ENCODE data around the gene CELF5. TPM values are rescaled to one million over a fixed set of nuclear protein-coding genes. Genes with fewer than 3 reads are reported as not detected.

CELF5 gene
- total RNA-seq, 4 donors from 2014 or later = not detected

DNA sequence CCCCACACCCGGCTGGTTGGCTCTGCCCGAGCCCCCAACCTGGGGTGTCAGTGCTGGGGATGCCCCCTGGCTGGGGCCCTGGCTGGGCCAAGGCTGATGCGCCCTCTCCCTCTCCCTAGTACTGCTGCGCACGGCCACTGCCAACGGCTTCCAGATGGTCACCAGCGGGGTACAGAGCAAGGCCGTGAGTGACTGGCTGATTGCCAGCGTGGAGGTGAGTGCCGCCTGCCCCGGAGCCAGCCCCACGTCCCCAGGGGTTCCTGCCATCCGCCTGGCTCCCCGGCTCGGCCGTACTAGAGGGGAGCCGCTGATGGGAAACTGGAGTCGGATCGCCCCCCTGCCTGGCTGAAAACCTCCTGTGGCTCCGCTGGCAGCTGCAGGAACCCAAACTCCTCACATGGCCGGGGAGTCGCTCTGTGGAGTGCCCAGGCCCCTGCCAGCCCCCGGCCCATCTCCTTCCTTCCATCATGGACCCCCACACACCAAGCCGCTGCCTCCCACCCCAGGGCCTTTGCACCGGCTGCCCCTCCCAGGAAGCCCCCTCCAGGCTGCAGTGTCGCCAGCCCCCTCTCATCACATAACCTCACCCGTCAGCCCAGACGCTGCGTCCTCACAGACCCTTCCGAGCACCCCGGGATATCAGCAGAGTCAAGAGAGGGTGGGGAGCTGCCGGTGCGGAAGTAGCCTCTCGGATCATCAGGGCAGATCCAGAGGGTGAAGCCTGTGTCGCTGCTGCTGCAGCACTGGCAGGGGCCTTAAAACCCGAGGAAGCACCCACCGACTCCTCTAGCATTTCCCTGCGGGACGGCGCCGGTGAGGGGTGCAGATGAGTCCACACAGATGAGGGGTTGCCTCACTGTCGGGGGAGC lies 28.2 kb upstream of the CELF5 start:
- no peak for TF ChIP-seq CTCF (IDR thresholded peaks at IDR 0.05)
- no peak for TF ChIP-seq POLR2A (IDR thresholded peaks at IDR 0.05)
- TF ChIP-seq EP300 (IDR thresholded peaks at IDR 0.05) = no peak
- Histone ChIP-seq H3K4me3 (no peak overlapping the region), H3K9me3 (no peaks in the 10 kb centered on the region), H3K4me1 (no peaks in the 10 kb centered on the region), H3K36me3 (peaks cover 0 to 82% (median 0%) of the 10 kb centered on the region in 3 donors), H3K27ac (no peak overlapping the region), H3K27me3 (no peaks in the 10 kb centered on the region)
- no peak for DNase-seq (ENCODE audit: low spot score in 2 of 2)
- 88 to 94% methylated on average over 36 to 40 of the region's 42 CpGs for WGBS, 2 donors

DNA sequence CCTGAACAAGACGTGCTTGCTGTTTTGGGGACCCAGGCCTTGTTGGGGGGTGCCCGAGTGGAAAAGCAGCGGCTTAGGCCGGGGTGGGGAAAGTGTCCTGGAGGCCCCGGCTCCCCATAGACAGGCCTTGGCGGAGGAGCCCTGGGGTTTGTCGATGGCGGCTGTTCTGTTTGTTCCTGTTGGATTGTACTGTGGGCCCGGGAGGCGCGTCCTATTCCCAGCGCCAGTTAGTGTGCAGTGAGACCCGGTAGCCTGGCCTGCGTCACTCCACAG lies 27.6 kb upstream of the CELF5 start:
- TF ChIP-seq POLR2A (IDR thresholded peaks at IDR 0.05) (no peak), EP300 (IDR thresholded peaks at IDR 0.05) (no peak), CTCF (IDR thresholded peaks at IDR 0.05) (no peak)
- no peaks in the 10 kb centered on the region for H3K4me1 ChIP-seq
- peaks cover 0 to 86% (median 0%) of the 10 kb centered on the region in 3 donors for H3K36me3 ChIP-seq
- no peak overlapping the region for H3K4me3 ChIP-seq
- H3K27me3 ChIP-seq = no peaks in the 10 kb centered on the region
- no peaks in the 10 kb centered on the region for H3K9me3 ChIP-seq
- DNase-seq (ENCODE audit: low spot score in 2 of 2) = no peak
- 94 to 98% methylated on average over 11 to 14 of the region's 14 CpGs for WGBS, 2 donors
- no peak overlapping the region for H3K27ac ChIP-seq

DNA sequence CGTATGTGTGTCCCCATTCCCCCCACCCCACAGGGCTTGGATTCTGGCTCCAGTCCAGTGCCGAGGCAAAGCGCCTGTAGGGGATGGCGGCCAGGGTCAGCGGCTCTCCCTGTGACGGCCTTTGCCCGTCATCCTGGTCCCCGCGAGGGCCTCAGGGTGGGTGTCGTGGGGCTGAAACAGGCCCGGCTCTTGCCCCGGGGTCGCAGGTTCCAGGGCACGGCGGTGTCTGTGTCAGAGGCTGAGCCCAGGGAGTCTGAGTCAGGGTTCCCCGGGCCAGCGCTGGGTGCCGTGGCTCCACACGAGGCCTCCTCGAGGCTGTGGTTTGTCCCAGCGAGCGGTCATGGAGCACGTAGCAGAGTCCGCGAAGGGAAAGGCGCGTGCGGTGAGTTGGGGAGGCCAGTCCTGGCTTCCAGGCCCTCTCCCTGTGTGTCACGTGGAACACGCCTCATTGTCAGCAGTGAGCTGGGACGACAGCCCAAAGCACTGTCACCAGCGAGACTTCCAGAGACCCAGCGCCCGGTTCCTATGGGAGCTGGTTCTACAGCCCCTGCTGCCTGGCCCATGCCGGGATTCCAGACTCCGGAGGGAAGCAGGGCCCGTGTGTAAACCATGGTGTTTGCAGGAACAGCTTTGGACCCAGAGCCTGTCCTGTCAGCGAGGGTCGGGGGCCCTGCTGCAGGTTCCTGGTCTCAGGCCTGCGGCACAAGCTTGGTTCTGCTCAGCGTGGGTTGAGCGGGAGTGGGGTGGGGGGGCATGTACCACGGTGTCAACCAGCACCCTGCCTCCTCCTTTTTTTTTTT lies 25.4 kb upstream of the CELF5 start:
- WGBS, 2 donors = 89 to 94% methylated on average over 34 to 40 of the region's 43 CpGs
- Histone ChIP-seq H3K36me3 (peaks cover 0 to 87% (median 0%) of the 10 kb centered on the region in 3 donors), H3K4me3 (no peak overlapping the region), H3K9me3 (no peaks in the 10 kb centered on the region), H3K27me3 (no peaks in the 10 kb centered on the region), H3K27ac (no peak overlapping the region), H3K4me1 (no peaks in the 10 kb centered on the region)
- no peak for DNase-seq (ENCODE audit: low spot score in 2 of 2)
- TF ChIP-seq POLR2A (IDR thresholded peaks at IDR 0.05) (no peak), EP300 (IDR thresholded peaks at IDR 0.05) (no peak), CTCF (IDR thresholded peaks at IDR 0.05) (no peak)

DNA sequence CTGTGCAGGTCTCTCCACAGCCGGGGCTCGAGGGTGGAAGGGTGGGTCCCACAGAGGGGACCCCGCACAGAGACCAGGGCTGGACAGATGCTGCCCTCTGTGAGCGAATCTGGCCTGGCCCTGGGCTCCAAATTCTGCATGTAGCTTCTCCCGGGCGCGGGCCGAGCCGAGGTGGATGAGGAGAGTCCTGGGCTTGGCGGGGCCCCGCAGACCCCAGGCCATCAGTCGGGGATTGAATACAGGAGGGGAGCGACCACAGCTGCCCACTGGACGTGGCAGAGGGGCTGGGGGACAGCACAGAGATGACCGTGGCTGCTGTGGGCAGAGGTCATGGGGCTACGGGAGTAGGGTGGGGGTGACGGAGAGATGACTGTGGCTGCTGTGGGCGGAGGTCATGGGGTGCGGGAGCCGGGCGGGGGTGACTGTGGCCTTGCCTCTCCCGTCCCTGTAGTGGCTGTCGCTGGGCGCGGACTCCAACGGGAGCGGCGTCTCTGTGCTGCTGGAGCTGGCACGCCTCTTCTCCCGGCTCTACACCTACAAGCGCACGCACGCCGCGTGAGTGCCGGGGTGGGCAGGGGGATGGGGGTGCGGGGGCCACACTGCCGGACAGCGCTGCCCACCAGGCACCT lies 23.3 kb upstream of the CELF5 start:
- TF ChIP-seq CTCF (IDR thresholded peaks at IDR 0.05) (no peak), EP300 (IDR thresholded peaks at IDR 0.05) (no peak), POLR2A (IDR thresholded peaks at IDR 0.05) (no peak)
- no peak overlapping the region for H3K27ac ChIP-seq
- DNase-seq (ENCODE audit: low spot score in 2 of 2) = no peak
- H3K4me3 ChIP-seq = no peak overlapping the region
- WGBS, 2 donors = 88 to 89% methylated on average over 16 to 39 of the region's 39 CpGs
- no peaks in the 10 kb centered on the region for H3K4me1 ChIP-seq
- H3K9me3 ChIP-seq = no peaks in the 10 kb centered on the region
- peaks cover 0 to 94% (median 2%) of the 10 kb centered on the region in 3 donors for H3K36me3 ChIP-seq
- H3K27me3 ChIP-seq = no peaks in the 10 kb centered on the region
